ENCODE data around the gene ALDOC. TPM values are rescaled to one million over a fixed set of nuclear protein-coding genes. Genes with fewer than 3 reads are reported as not detected.

The ALDOC gene
- total RNA-seq, 2 experiments from 2014 or later = 46.2 to 62.4 TPM

DNA sequence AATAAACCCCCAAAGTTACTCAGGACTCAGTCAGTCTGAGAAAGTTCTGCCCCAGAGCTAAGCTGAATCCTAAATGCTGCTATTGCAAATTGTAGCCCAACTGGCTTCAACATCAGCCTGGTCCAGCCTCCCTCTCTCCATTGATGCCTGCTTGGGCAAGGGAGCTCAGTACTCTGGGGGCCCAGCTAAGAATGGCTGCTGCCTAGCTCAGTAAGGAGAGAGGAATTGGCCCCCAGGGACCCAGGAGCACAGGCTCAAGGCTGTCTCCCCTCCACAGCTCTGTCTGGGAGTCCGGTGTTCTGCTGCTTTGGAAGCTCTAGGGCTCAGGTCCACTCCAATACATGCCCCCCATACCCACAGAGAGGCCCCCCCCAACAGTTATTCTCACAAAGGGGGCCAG lies 25.8 kb downstream of the ALDOC start:
- Histone ChIP-seq H3K4me2 (ENCODE audit: low read length) (no peak overlapping the region), H3K9me3 (ENCODE audit: low read length) (no peaks in the 10 kb centered on the region), H3K27ac (ENCODE audit: low read depth, low read length, poor library complexity, severe bottlenecking) (no peak overlapping the region), H3K9me2 (ENCODE audit: insufficient read depth, low read length) (no peaks in the 10 kb centered on the region), H3K36me3 (ENCODE audit: insufficient read depth, low read length) (peaks cover 27% of the 10 kb centered on the region; the same call in 1 of the 2 replicates), H3K4me3 (ENCODE audit: low read depth, low read length, poor library complexity, severe bottlenecking) (no peak overlapping the region), H2AFZ (ENCODE audit: low read length) (no peak overlapping the region), H3K79me2 (ENCODE audit: insufficient read depth, low read depth, low read length) (no peaks in the 10 kb centered on the region), H3K4me1 (ENCODE audit: insufficient read depth, low read length, poor library complexity, severe bottlenecking) (peaks cover 26% of the 10 kb centered on the region), H4K20me1 (ENCODE audit: insufficient read depth, low read length) (no peaks in the 10 kb centered on the region)
- ChIA-PET CTCF (ENCODE audit: unreplicated experiment) (no interaction called here), POLR2A (interaction anchor here (0.6 to 1.5 kb wide), 4 partner anchors 20 to 113 kb away, joined by 3 to 5 read pairs (median 4); partner anchors contain the start of genes ALDOC, PIGS, SDF2 and SUPT6H)
- BruUV-seq (replicated peaks) = no TSS peak
- TF ChIP-seq EZH2phosphoT487 (IDR thresholded peaks at IDR 0.05; ENCODE audit: borderline replicate concordance, low read depth, low read length) (no peak), CTCF (conservative IDR thresholded peaks at IDR 0.05; ENCODE audit: low read length) (no peak)
- intact Hi-C loops (cut with micrococcal nuclease; ENCODE audit: unreplicated experiment) = loop anchor here (5.0 kb wide), 1 partner anchor 61 kb away; the partner anchor contains the start of gene RSKR
- DNase-seq (ENCODE audit: low spot score) = no peak

DNA sequence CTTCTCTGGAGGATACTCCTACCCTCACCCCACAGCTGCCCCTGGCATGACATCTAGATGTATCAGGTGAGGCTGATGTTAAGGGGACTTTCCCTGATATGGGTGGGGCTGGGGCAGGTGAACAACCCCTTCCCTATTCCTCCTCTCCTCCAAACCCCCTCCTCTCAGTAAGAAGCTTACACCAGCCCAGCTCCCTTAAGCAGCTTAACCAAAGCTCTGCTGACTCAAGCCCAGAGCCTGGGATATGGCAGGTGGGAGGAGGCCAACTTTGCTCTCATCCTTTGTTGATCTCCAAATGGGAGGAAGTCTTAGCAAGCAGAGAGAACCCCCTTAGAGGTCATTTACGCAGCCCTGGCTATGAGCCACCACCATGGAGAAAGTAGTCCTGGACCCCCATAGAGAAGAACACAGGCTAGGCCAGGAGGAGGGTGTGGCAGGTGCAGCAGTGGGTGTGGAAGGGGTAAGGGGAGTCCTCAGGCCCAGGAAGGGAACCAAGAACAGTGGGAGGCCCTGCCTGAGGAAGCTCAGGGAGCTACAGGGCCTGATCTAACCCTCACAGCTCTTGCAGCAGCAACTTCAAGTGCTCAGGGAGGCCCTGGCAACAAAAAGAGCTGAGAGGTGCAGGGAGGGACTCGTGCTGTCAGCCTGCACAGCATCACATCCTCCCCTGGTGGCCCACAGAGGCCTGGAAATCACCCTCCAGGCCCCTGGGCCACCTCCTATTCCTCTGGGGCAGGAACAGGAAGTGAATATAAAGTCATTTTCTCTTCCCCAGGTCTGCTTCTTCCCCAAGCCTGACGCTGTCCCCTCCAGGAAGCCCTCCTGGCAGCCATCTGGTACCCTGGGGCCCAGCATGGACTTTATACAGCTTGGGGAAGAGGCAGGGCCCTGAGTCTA lies 27.2 kb downstream of the ALDOC start:
- no peaks in the 10 kb centered on the region for H3K9me3 ChIP-seq (ENCODE audit: low read length)
- no peaks in the 10 kb centered on the region for H4K20me1 ChIP-seq (ENCODE audit: insufficient read depth, low read length)
- H3K9me2 ChIP-seq (ENCODE audit: insufficient read depth, low read length) = no peaks in the 10 kb centered on the region
- peak; percentile 51 for DNase-seq (ENCODE audit: low spot score)
- POLR2A ChIA-PET = no interaction called here
- CTCF ChIA-PET (ENCODE audit: unreplicated experiment) = no interaction called here
- H2AFZ ChIP-seq (ENCODE audit: low read length) = no peak overlapping the region
- no TSS peak for BruUV-seq (replicated peaks)
- H3K36me3 ChIP-seq (ENCODE audit: insufficient read depth, low read length) = peaks cover 14% of the 10 kb centered on the region; the same call in 1 of the 2 replicates
- no peaks in the 10 kb centered on the region for H3K79me2 ChIP-seq (ENCODE audit: insufficient read depth, low read depth, low read length)
- peaks cover 26% of the 10 kb centered on the region for H3K4me1 ChIP-seq (ENCODE audit: insufficient read depth, low read length, poor library complexity, severe bottlenecking)
- TF ChIP-seq EZH2phosphoT487 (IDR thresholded peaks at IDR 0.05; ENCODE audit: borderline replicate concordance, low read depth, low read length) (no peak), CTCF (conservative IDR thresholded peaks at IDR 0.05; ENCODE audit: low read length) (no peak)
- no peak overlapping the region for H3K4me3 ChIP-seq (ENCODE audit: low read depth, low read length, poor library complexity, severe bottlenecking)
- intact Hi-C loops (cut with micrococcal nuclease; ENCODE audit: unreplicated experiment) = loop anchor here (2.0 to 5.0 kb wide), 2 partner anchors 55 to 63 kb away; partner anchors contain the start of gene RSKR
- peak overlapping the region; percentile 15 for H3K4me2 ChIP-seq (ENCODE audit: low read length)
- H3K27ac ChIP-seq (ENCODE audit: low read depth, low read length, poor library complexity, severe bottlenecking) = no peak overlapping the region

Data from OCI-LY7 (cell line).